ENCODE results near the gene FOXO6.

DNA sequence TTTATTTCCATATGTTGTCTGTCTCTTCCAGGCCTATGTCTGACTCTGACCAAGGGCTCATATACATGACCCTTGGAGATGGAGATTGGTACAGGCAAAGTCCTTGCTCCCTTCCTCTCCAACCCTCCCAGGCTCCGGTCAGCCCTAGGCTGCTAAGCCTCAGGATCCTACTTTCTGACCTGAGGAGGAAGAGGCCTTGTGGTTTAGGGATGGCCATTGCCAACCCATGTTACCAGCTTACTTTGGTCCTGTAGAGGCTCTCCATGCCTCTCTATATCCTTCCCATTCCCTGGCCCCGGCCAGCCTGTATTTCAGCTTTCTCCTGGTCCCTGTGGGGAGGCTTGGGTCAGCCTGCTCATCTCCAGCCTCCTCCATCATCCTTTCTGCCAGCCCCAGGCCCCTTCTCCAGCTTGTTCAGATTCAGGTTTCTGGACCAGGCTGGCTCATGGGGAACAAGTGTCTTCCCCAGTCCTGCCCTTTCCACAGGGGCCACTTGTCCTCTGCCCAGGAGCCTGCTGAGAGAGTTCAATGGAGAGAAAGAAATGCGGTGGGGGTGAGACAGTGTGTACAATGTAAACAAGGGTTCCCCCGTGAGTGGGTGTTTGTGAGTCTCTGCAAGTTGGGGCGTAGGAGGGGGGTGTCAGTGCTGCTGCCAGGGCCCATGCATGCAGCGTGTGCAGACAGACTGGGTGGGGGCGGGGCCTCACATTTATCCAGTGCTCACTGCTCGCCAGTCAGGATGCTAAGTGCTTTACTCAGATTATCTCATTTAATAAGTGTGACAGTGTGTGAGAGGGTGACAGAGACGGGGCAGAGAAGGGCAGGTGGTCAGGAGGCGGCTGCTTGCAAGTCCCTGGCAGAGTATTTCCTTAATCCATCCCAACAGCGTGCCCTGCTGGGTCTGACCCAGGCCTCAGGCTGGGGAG, 31.3 kb upstream of the FOXO6 start:
- TF ChIP-seq, protein P1, sequence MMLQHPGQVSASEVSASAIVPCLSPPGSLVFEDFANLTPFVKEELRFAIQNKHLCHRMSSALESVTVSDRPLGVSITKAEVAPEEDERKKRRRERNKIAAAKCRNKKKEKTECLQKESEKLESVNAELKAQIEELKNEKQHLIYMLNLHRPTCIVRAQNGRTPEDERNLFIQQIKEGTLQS (IDR thresholded peaks at IDR 0.05; ENCODE audit: borderline replicate concordance, extremely low read depth, low read depth, low read length): no peak
- TF ChIP-seq, protein P2, sequence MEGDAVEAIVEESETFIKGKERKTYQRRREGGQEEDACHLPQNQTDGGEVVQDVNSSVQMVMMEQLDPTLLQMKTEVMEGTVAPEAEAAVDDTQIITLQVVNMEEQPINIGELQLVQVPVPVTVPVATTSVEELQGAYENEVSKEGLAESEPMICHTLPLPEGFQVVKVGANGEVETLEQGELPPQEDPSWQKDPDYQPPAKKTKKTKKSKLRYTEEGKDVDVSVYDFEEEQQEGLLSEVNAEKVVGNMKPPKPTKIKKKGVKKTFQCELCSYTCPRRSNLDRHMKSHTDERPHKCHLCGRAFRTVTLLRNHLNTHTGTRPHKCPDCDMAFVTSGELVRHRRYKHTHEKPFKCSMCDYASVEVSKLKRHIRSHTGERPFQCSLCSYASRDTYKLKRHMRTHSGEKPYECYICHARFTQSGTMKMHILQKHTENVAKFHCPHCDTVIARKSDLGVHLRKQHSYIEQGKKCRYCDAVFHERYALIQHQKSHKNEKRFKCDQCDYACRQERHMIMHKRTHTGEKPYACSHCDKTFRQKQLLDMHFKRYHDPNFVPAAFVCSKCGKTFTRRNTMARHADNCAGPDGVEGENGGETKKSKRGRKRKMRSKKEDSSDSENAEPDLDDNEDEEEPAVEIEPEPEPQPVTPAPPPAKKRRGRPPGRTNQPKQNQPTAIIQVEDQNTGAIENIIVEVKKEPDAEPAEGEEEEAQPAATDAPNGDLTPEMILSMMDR (IDR thresholded peaks at IDR 0.05 in 2 of 3, conservative IDR thresholded peaks at IDR 0.05 in 1 of 3; ENCODE audit: control insufficient read depth in 2 of 3, extremely low read depth in 1 of 3, insufficient read depth in 1 of 3, low read depth in 3 of 3, low read length in 3 of 3): no peak
- no peak for TF ChIP-seq SUZ12 (IDR thresholded peaks at IDR 0.05; ENCODE audit: unreplicated experiment)
- no peak for TF ChIP-seq ZBTB33 (IDR thresholded peaks at IDR 0.05)
- no peak for TF ChIP-seq POLR2A (IDR thresholded peaks at IDR 0.05; ENCODE audit: low read depth, low read length)
- no peak for TF ChIP-seq JUNB (IDR thresholded peaks at IDR 0.05)
- no peak for TF ChIP-seq CEBPB (IDR thresholded peaks at IDR 0.05; ENCODE audit: borderline replicate concordance in 1 of 2, low read depth in 2 of 2, low read length in 2 of 2)
- TF ChIP-seq EED (IDR thresholded peaks at IDR 0.05; ENCODE audit: low read depth): no peak
- TF ChIP-seq EP300 (IDR thresholded peaks at IDR 0.05; ENCODE audit: borderline replicate concordance in 1 of 2, control insufficient read depth in 1 of 2, low read depth in 2 of 2, low read length in 2 of 2): no peak
- no peak for TF ChIP-seq EZH2 (IDR thresholded peaks at IDR 0.05; ENCODE audit: borderline replicate concordance, control insufficient read depth, low read depth, low read length)
- TF ChIP-seq CHD1 (IDR thresholded peaks at IDR 0.05; ENCODE audit: low read depth, low read length): no peak
- TF ChIP-seq POLR2AphosphoS5 (IDR thresholded peaks at IDR 0.05; ENCODE audit: low read length): no peak
